ENCODE results near the gene YTHDC1.
"Not testable (repeated sequence)": the region's sequence is repeated elsewhere in the genome, so short reads cannot be mapped to it uniquely, and the experiment has no call there.

The YTHDC1 gene

GRCh38 chr4:68297137-68297536 is 52.8 kb downstream of the YTHDC1 start:
- DNase-seq (ENCODE audit: low read depth in 1 of 2, low spot score in 1 of 2): no peak

DNA sequence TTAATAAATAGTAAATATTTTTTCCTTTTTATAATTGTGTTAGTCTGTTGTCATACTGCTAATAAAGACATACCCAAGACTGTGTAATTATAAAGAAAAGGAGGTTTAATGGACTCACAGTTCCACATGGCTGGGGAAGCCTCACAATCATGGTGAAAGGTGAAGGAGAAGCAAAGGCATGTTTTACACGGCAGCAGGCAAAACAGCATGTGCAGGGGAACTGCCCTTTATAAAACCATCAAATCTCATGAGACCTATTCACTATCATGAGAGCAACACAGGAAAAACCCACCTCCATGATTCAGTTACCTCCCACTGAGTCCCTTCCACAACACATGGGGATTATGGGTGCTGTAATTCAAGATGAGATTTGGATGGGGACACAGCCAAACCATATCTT is 58.6 kb downstream of the YTHDC1 start:
- DNase-seq (ENCODE audit: low read depth in 1 of 2, low spot score in 1 of 2): no peak

- no peak for DNase-seq (ENCODE audit: low read depth in 1 of 2, low spot score in 1 of 2)
Measured at GRCh38 chr4:68288393-68288740, 61.5 kb downstream of the YTHDC1 start.

GRCh38 chr4:68287704-68288392 is 62.0 kb downstream of the YTHDC1 start:
- no peak for DNase-seq (ENCODE audit: low read depth in 1 of 2, low spot score in 1 of 2)

GRCh38 chr4:68283714-68284113 is 66.2 kb downstream of the YTHDC1 start:
- no peak for DNase-seq (ENCODE audit: low read depth in 1 of 2, low spot score in 1 of 2)

- DNase-seq (ENCODE audit: low read depth in 1 of 2, low spot score in 1 of 2): no peak
Measured at GRCh38 chr4:68283095-68283494, 66.8 kb downstream of the YTHDC1 start.

GRCh38 chr4:68281796-68282740 is 67.8 kb downstream of the YTHDC1 start:
- DNase-seq (ENCODE audit: low read depth in 1 of 2, low spot score in 1 of 2): not testable (repeated sequence)

DNA sequence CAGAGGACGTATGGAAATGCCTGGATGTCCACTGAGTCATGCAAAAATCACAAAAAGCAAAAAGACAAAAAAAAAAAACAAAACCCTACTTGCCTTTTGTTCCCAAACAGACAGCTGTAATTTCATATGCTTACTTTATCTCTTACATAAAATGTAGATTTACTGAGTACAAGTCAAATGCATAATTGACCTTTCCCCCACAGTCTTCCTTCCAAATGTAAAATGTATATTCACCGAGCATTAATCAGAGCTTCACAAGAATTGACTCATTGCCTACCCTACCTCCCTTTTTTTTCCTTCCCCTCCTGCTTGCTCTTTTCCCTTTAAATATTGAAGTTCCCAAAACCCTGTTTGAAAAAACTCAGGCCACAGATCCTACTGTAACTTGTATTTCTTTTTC is 71.9 kb downstream of the YTHDC1 start:
- no peak for DNase-seq (ENCODE audit: low read depth in 1 of 2, low spot score in 1 of 2)

GRCh38 chr4:68277627-68278026 is 72.3 kb downstream of the YTHDC1 start:
- no peak for DNase-seq (ENCODE audit: low read depth in 1 of 2, low spot score in 1 of 2)

- DNase-seq (ENCODE audit: low read depth in 1 of 2, low spot score in 1 of 2): no peak
Measured at GRCh38 chr4:68272860-68273259, 77.0 kb downstream of the YTHDC1 start.

GRCh38 chr4:68272380-68272779 is 77.5 kb downstream of the YTHDC1 start:
- no peak for DNase-seq (ENCODE audit: low read depth in 1 of 2, low spot score in 1 of 2)

- no peak for DNase-seq (ENCODE audit: low read depth in 1 of 2, low spot score in 1 of 2)
Measured at GRCh38 chr4:68271851-68272357, 78.0 kb downstream of the YTHDC1 start.

GRCh38 chr4:68267433-68267944 is 82.4 kb downstream of the YTHDC1 start:
- DNase-seq (ENCODE audit: low read depth in 1 of 2, low spot score in 1 of 2): no peak

GRCh38 chr4:68264875-68265565 is 84.9 kb downstream of the YTHDC1 start:
- no peak for DNase-seq (ENCODE audit: low read depth in 1 of 2, low spot score in 1 of 2)

Data from activated CD4-positive, alpha-beta T cell treated with anti-CD3 and anti-CD28 coated beads, Interleukin-2, amount 50 U/mL, for 24 hours (primary cell).